DMS79 treated with DMSO at 0.1 percent for 48 hours (cell line): Measurements from ENCODE around the gene KAZN.

Experiments
- DNase-seq: peaks from one replicate; lab custom pipeline; 2025; lab: John Stamatoyannopoulos, UW

Gene KAZN

GRCh38 chr1:14827870-14828269 is 229.4 kb downstream of the KAZN start:
- no peak for DNase-seq

- no peak for DNase-seq
Measured at GRCh38 chr1:14828665-14829064, 230.2 kb downstream of the KAZN start.

- DNase-seq: peak; percentile 35
Measured at GRCh38 chr1:14835725-14836124, 237.2 kb downstream of the KAZN start.

- peak; percentile 64 for DNase-seq
Measured at GRCh38 chr1:14836426-14837140, 238.1 kb downstream of the KAZN start.

- peak; percentile 91 for DNase-seq
Measured at GRCh38 chr1:14840374-14840773, 241.9 kb downstream of the KAZN start.

GRCh38 chr1:14841456-14841855 is 243.0 kb downstream of the KAZN start:
- no peak for DNase-seq

- no peak for DNase-seq
Measured at GRCh38 chr1:14841951-14842350, 243.5 kb downstream of the KAZN start.

- DNase-seq: no peak
Measured at GRCh38 chr1:14842361-14842760, 243.9 kb downstream of the KAZN start.

- DNase-seq: no peak
Measured at GRCh38 chr1:14842891-14843290, 244.4 kb downstream of the KAZN start.

- DNase-seq: no peak
Measured at GRCh38 chr1:14843525-14843924, 245.0 kb downstream of the KAZN start.

- no peak for DNase-seq
Measured at GRCh38 chr1:14844356-14844755, 245.9 kb downstream of the KAZN start.

- DNase-seq: no peak
Measured at GRCh38 chr1:14844923-14845617, 246.6 kb downstream of the KAZN start.

GRCh38 chr1:14845851-14846250 is 247.4 kb downstream of the KAZN start:
- DNase-seq: no peak

- no peak for DNase-seq
Measured at GRCh38 chr1:14846688-14847087, 248.2 kb downstream of the KAZN start.

- no peak for DNase-seq
Measured at GRCh38 chr1:14848203-14848602, 249.7 kb downstream of the KAZN start.

- DNase-seq: no peak
Measured at GRCh38 chr1:14848625-14849024, 250.1 kb downstream of the KAZN start.

- DNase-seq: no peak
Measured at GRCh38 chr1:14849038-14849437, 250.6 kb downstream of the KAZN start.

GRCh38 chr1:14850563-14850962 is 252.1 kb downstream of the KAZN start:
- DNase-seq: peak; percentile 58

GRCh38 chr1:14851760-14852159 is 253.3 kb downstream of the KAZN start:
- DNase-seq: no peak

GRCh38 chr1:14852291-14852690 is 253.8 kb downstream of the KAZN start:
- peak; percentile 66 for DNase-seq

GRCh38 chr1:14853518-14853917 is 255.0 kb downstream of the KAZN start:
- no peak for DNase-seq

- no peak for DNase-seq
Measured at GRCh38 chr1:14855268-14855667, 256.8 kb downstream of the KAZN start.

GRCh38 chr1:14855801-14856200 is 257.3 kb downstream of the KAZN start:
- no peak for DNase-seq
